ENCODE measurements around the gene PHOX2A.

Gene PHOX2A

DNA sequence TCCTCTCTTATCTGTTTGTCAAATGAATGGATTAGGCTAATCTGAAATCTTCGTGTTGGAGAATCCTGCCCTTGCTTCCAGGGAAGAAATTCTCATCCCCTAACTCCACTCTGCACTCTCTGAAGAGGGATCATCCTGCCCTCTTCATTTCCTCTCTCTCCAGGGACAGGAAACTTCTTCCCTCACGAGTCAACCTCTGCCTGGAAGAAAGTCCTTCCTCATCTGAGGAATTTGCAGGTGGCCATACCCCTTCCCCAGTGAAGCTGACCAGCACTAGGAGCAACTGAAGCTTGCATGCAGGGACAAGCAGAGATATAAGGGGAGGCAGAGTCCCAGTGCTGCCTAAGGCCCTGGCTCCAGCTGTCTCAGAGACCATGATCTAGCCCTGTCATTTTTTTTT lies 3.6 kb upstream of the PHOX2A start:
- no peak for DNase-seq

DNA sequence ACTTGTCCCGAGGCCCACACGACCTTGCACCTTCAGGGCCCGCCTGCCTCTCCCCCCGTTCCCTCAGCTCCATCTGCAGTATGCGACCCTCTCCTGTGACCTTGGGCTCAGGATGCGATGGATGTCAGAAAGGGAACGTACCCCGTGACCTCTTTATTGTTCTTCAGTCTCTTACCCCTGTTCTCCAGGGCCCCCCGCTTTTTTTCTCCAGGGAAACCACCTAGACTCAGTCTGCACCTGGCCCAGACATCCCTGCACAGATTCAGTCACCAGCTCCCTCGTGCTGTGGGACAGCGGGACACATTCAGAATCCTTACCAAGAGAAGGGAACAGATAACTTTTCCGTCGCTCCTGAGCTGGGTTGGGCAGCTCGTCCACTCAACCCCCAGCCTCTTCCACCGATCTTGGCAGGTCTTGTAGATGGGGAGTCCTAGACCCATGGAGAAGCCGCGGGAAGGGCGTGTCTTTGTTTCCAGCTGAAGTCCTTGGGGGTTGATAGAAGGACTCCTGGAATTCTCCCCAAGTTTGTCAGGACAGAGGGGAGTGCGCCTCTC lies 1.4 kb upstream of the PHOX2A start:
- no peak for DNase-seq

DNA sequence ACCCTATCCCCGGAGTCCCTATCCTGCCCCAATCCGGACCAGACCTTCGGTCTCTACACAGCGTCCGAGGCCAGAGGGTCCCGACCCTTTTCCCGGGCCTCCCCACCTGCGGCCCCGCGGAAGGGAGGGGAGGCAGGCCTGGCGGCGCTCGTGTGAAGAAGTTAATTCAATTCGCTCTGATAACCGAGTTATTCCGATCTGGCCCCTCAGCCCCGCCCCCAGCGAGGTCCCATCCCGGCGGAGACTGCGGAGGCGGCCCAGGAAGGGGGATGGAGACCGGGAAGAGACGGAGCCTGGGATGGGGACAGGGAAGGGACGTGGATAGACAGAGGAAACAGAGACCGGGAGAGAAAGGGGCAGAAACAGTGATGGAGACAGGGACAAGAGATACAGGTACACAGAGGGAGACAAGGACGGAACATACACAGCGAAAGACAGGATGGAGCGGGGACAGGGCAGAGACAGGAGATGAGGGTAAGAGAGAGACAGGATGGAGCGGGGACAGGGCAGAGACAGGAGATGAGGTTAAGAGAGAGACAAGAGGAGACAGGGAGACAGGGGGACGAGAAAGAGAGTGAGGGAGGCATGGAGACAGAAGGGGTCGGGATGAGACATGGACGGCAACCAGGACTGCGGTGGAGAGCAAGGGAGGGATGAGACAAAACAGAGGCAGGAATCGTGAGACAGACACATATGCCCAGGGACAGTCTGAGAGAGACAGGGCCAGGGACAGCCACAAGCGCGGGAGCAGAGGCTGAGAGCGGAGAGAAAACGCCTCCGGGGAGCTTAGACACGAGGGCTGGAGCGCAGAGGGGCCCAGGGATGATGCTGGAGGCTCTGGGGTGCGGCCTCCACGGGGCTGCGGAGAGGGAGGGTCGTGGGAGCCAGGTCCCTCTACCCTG lies 636 bp upstream of the PHOX2A start:
- no peak for DNase-seq

DNA sequence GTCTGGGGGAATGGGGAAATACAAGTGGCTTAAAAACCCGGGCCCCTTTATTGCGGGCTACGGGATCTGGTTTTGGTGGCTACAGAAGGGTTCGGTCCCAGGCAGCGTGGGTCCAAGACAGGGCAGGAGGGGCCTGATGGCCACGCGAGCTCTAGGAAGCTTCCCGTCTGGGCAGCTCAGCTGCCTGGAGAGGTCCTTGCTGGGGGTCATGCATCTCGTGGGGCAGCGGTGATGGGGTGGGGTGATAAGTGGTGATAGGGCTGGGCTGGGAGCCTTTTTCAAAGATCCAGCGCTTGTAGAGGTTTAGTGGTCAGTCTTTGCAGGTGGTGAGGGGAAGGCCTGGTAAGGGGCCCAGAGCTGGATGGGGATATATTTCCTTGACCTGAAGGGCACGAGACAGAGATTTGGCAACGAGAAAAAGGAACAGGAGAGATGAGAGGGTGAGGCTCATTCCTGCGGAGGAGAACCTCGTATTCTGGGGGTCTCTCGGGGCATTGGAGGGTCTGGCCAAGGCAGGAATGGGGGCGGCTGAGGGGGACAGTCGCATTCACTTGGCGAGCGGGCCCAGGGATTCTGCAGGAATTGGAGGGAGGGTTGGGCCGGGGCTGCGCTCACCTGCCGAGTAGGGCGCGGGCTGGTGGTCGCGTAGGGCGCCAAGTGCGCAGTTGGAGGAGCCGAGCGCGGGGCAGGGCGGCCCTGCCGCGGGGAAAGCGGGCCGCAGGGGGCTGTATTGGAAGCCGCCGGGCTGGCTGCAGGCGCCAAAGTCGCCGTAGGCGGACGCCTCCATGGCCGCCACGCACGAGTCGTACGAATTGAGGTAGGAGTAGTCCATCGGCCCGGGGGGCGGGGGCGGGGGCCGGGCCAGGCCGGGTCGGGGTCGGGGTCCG lies 560 bp downstream of the PHOX2A start:
- DNase-seq, result no peak

DNA sequence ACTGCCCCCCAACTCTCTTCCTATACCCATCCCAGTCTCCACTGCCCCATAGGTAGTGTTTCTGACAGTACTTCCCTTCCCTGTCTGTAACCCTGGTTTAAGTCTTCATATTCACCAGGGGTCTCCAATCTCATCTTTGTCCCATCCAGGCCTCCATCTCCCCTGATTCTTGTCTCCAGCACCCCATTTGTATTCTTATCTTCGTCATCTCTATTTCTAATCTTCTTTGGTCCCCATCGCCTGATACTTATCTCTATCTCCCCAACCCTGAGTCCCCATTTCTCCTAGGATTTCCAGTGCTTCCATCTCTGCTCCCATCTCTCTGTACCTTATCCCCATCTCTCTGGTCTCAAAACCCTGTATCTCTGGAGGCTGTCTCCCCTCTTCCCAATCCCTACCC lies 1.8 kb downstream of the PHOX2A start:
- no peak for DNase-seq

DNA sequence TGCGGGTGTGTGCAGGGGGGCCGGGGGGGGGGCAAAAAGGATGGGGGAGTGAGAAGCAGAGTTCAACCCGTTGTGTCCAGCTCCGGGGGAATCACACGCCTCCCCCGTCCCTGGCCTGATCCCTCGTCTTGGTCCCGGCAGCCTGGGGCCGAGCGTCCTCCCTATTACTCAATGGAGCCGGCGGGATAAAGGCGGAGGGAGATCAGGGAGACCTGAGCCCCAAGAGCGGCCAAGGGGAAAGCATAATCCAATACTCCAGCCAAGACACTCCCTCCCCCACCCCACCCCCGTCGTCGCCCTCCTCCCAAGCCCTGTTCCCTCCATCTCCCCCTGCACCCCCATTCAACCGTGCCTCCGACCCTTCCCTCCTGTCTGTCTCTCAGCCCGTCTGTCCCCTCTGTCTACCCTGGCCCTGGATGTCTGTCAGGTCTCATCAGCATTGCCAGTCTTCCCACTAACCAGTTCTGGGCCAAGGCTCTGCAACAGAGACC lies 2.6 kb downstream of the PHOX2A start:
- no peak for DNase-seq

DNA sequence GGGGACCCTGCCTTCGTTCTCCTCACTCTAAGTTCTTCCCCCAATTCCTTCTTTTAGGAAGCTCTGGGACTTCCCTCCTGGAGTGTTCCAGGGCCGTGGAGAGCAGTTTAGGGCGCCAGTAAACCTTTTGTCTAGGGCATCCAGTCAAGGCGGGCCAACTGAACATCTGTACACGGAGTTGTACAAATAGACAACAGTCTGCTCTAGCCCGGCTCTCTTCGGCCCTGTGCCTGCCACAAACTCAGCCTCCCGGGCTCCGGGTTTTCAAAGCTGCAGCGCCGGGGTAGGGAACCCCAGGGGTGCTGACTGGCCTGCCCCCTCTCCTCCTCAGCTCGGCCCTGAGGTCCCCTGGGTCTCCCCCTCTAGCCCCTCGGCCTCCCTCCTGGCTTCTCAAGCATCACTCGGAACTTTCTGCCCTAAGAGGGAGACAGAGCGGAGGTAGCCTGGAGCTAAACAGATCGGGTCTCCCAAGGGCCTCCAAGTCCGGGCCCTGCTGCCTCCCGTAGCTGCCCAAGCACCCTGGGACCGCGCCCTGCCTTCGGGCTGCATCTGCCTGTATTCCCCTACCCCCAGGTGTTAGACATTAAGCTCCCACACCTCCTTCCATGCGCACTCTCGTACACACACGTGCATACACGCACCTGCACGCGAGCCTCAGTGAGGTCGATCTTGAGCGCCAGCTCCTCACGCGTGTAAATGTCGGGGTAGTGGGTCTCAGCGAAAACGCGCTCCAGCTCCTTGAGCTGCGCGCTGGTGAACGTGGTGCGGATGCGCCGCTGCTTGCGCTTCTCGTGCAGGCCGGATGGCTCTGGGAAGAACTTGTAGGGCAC lies 3.3 kb downstream of the PHOX2A start:
- no peak for DNase-seq

DNA sequence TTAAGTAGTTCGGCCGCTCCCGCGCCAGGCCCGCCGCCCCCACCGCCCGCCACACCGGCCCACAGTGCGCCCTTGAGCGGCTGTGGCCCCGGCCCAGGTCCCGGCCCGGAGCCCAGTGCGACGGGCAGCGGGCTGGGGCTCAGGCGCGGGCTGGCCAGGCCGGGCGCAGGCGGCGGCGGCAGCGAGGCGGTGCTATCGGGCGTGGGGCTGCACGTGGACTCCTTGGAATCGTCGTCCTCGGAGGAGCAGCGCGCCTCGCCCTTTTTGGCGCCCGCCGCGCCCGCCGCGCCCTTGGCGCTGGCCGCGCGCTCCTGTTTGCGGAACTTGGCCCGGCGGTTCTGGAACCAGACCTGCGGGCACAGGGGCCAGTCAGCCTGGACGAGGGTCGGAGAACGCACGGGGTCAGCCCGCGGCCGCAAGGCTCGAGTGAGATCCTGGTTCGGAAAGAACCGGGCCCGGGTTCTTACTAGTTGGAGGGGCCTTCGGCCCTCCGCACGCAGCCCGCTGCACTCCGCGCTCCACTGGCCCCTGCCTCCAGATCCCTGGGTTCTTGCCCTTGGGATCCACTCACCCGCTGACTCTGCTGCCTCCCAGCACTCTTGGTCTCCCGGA lies 4.0 kb downstream of the PHOX2A start:
- no peak for DNase-seq

DNA sequence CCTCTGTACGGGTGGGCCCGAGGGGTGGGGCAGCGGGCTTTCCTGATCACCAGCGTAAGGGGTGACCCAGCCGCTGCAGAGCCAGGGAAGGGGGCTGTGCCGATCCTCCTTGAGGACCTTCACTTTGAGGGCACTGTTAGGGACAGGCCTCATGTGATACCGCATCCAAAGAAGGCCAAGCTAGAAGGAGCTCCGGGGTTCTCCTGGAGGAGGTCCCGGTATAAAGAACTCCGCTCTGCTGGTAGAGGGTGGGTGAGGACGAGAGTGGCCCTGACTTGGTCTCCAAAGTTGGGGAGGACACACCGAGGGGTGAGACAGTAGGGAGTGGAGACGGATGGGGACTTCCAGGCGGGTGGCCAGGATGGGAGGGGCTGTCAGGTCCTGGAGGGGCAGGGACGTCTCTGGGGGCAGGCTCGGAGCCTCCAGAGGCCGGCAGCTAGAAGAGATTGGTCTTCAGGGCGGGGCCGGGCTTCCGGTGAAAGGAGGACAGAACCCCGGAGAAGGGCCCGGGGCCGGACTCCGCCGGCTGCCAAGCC lies 4.6 kb downstream of the PHOX2A start:
- DNase-seq, result no peak

DNA sequence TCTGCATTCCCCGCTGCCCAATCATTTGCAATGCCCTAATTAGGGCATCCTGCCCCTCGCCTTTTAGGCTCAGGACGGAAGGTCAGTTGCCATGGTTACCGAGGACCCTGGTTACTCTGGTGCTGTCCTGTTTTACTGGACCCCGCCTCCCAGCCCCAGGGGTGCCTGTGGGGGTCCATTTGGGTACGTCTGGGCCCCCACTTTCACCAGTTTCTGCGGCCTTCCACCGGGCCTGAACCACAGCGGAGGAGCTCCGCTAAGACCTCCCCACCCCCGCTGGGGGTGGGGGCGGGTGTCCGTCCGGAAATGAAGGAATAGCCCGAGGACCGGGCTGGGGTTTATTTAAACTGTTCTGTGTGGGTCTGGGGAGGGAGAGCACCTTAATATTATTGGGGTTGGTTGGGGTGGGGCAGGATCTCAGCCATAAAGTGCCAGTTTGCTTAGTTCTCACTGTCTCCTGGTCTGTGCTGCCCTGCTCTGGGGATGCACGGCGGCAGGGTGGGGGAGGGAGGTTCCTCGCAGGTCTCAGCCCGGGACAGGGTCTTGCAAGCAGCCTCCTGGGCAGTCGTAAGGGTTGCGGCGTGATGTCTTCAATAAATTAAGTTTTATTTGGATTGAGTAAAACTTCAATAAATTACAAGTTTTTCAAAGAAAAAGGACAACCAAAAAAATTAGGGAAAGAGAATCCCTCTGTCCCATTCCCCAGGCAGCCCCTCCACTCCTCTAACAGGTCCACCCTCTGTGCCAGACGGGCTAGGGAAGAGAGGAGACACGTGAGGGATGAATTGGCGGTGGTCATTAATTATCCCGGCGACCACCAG lies 5.3 kb downstream of the PHOX2A start:
- no peak for DNase-seq

DNA sequence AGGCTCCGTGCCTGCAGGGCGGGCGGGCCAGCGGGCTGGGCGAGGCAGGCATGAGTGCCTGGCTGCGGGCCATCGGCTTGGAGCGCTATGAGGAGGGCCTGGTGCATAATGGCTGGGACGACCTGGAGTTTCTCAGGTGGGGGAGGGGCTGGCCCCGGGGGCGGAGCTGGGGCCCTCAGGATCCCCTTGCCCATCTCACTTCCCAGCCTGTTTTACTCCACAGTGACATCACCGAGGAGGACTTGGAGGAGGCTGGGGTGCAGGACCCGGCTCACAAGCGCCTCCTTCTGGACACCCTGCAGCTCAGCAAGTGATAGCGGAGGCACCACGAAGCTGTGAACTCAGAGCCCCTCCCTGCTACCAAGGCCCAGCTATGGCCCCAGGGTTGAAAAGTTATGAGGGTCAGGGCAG lies 5.9 kb downstream of the PHOX2A start:
- no peak for DNase-seq

DNA sequence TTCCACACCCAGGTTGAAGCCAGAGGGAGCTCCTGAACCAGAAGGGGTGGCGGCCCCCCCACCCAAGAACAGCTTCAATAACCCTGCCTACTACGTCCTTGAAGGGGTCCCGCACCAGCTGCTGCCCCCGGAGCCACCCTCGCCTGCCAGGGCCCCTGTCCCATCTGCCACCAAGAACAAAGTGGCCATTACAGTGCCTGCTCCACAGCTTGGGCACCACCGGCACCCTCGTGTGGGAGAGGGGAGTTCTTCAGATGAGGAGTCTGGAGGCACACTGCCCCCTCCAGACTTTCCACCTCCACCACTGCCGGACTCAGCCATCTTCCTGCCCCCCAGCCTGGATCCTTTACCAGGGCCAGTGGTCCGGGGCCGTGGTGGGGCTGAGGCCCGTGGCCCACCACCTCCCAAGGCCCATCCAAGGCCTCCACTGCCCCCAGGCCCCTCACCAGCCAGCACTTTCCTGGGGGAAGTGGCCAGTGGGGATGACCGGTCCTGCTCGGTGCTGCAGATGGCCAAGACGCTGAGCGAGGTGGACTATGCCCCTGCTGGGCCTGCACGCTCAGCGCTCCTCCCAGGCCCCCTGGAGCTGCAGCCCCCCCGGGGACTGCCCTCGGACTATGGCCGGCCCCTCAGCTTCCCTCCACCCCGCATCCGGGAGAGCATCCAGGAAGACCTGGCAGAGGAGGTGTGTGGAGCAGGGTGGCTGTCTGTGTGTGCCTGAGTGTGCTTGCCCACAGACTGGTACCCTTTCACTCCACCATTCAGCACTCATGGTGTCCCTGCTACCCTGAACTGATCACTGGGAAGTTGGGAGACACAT lies 6.7 kb downstream of the PHOX2A start:
- no peak for DNase-seq

DNA sequence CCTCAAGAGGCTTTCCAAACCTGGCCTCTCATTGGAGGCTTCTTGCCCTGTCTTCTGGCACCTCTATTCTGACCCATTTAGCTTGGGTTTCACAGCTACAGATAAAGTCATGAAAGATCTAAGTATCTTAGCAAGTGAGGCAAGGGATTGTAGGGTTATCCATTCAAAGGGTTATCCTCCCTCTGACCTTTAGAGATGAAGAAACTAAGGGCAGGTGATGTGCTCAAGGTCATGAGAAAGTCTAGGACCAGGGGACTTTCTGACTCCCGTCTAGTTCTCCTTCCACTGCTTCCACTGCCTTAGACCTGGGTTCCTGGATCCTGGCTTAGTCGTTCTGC lies 7.2 kb downstream of the PHOX2A start:
- DNase-seq, result no peak

DNA sequence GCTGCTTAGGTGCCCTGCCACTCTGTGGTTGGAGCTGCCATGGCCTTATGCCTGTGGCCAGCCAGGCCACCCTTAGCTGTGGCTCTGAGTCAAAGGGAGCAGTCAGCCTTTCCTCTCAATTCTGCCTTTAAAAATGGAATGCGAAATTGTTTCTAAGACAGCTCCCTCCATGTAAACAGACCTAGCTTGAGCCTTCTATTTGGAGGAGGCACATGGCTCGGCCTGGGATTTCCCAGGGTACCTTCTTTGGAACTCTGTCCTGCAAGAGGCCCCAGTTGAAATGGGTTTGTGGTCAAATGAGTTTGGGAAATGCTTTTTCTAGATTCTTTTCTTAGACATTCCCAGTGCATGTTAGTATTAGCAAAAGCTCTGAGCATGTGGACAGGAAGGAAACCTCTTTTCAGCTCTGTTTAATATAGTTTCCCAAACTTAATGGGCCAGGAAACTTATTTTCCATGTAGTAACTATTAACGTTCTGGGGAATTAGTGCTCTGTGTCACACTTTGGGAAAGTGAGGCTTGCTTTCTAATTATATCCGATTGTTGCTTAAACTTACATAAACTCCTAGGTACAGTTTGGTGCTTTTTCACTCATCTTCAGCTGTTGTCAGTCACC lies 7.8 kb downstream of the PHOX2A start:
- DNase-seq, result no peak

DNA sequence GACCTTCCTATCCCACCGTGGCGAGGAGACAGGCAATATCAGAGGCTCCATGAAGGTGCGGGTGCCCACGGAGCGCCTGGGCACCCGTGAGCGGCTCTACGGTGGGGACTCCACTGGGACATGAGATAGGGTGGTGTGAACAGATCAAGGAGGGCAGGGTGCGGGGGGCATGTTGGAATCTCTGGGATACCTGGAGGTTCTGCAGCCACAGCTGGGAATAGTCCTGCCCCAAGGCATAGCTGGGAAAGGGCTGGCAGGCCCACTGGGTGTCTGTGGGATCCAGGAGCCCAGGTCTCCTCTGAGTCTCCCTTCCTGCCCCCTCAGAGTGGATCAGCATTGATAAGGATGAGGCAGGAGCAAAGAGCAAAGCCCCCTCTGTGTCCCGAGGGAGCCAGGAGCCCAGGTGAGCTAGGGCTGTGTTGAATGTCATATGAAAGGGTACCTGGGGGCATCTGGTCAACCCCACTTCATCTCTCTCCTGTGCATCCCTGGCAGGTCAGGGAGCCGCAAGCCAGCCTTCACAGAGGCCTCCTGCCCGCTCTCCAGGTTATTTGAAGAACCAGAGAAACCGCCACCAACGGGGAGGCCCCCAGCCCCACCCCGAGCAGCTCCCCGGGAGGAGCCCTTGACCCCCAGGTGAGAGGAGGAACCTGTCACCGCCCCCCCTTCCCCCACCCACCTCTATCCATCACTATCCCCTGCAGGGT lies 8.5 kb downstream of the PHOX2A start:
- no peak for DNase-seq

DNA sequence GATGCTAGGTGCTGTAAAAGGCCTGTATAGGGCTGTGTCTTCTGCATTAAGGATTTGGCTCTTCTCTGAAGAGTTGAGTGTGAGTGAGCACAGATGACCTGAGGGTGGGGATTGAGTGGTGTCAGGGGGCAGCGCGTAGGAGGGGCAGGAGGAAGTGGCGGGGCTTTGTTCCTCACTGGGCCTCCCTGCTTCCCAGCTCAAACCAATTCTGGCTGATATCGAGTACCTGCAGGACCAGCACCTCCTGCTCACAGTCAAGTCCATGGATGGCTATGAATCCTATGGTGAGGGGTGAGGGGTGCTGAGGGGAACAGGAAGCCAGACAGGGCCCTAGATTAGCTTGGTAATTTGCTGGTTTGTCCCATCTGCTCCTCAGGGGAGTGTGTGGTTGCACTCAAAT lies 9.1 kb downstream of the PHOX2A start:
- DNase-seq, result no peak

DNA sequence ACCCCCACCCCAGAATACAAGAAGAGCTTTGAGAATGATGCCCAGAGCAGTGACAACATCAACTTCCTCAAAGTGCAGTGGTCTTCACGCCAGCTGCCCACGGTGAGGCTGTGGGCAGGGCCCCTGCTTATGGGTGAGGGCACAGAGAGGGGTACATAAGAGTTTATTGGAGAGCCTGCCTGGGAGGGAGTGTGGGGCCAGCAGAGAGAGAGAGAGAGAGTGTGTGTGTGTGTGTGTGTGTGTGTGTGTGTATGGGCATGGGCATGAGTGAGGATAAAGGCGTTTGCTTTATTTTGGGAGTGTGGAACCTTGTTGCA lies 9.5 kb downstream of the PHOX2A start:
- DNase-seq, result no peak

DNA sequence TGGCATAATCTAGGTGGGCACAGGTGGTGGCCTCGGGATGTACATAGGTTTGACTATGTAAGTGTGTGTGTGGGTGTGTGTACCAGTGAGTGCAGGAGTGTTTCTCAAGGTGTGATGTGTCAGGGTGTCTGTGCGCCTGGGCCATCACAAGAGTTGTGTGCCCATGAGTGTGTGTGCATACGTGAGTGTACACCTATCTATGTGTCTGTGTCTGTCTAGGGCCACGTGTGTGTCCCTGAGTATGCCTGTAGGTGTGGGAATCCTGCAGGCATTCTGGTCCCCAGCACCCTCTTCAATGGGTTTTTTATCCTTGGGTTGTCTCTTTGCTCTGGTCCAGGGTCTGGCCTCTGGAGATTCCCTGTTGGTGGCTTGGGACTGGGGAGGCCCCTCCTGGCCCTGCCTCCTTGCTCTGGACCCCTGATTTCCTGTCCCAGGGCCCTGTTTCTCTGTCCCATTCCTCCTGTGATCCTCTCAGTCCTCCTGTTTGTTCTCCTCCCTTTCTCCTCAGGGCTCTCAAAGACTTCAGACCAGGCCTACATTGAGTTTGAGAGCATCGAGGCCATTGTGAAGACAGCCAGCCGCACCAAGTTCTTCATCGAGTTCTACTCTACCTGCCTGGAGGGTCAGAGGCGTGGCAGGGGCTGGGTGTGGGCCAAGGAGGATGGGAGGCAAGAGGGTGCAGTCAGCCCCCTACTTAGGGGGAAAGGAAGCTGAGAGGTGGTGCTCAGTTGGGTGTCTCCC lies 10.0 kb downstream of the PHOX2A start:
- no peak for DNase-seq

Measured in NCI-H2227 treated with DMSO at 0.1 percent for 48 hours (cell line).